Thyroid gland (tissue), 4 donors: ENCODE measurements around the gene MTF2. TPM values are rescaled to one million over a fixed set of nuclear protein-coding genes. Genes with fewer than 3 reads are reported as not detected.

Source experiments
- DNase-seq, 2 donors: peaks; one replicate each; pipeline ENCODE4 v3.0.0-alpha.2; 2019
- H3K27ac ChIP-seq, 3 donors: fragments of 200-600 bp; sonication (generic); 1 replicate in 2 of 3; 2 replicates in 1 of 3; pipeline ENCODE4 v1.5.1; 2016 to 2019; ENCODE audit warnings: mild to moderate bottlenecking in 1 of 3, moderate library complexity in 1 of 3
- H3K27me3 ChIP-seq: fragments of 200-600 bp; sonication (generic); one replicate; pipeline ENCODE4 v1.5.1; 2019
- H3K36me3 ChIP-seq, 2 donors: fragments of 200-600 bp; sonication (generic); one replicate each; pipeline ENCODE4 v1.5.1; 2016 to 2019
- H3K4me1 ChIP-seq, 2 donors: fragments of 200-600 bp; sonication (generic); one replicate each; pipeline ENCODE4 v1.5.1; 2017 to 2019
- H3K4me3 ChIP-seq, 3 donors: fragments of 200-600 bp; sonication (generic); replicated peaks in 1 of 3; 1 replicate in 2 of 3; 2 replicates in 1 of 3; pipeline ENCODE4 v1.5.1; 2016; ENCODE audit warnings: mild to moderate bottlenecking in 1 of 3
- H3K9me3 ChIP-seq: fragments of 200-600 bp; sonication (generic); one replicate; pipeline ENCODE4 v1.5.1; 2017
- POLR2A ChIP-seq, 2 donors: fragments of 450-650 bp; IDR thresholded peaks; one replicate each; pipeline ENCODE4 v1.6.1; 2017; ENCODE audit warnings: antibody characterized with exemption in 2 of 2, mild to moderate bottlenecking in 2 of 2, moderate library complexity in 1 of 2
- WGBS, 2 donors: methylation state at CpG; one replicate each; pipeline ENCODE4 v1.1.5; 2017; 5-methylcytosine and 5-hydroxymethylcytosine counted together
- intact Hi-C: fragments of 100-400 bp; cut with DNase I; formaldehyde crosslinking; loops from one replicate; pipeline ENCODE4 v1.15.1; 2023
- total RNA-seq, 4 donors: library from RNA; depleted of rRNA; stranded (reverse); fragments of >200 nt; gene quantifications; one replicate each; pipeline ENCODE4 v1.2.3, GENCODE V29; 2016
- TF ChIP-seq, protein P1 (sequence below), 6 experiments: fragments of 200-600 bp in 3 of 6; fragments of 450-650 bp in 3 of 6; sonication (generic) in 3 of 6; IDR thresholded peaks; one replicate each; pipeline ENCODE4 v1.5.1; 2016 to 2019; ENCODE audit warnings: antibody characterized with exemption in 6 of 6, mild to moderate bottlenecking in 2 of 6, inconsistent platforms in 1 of 6, moderate library complexity in 1 of 6

Gene MTF2
- total RNA-seq, 4 donors from 2014 or later: 29.2 to 59.8 (median 35.0) TPM

DNA sequence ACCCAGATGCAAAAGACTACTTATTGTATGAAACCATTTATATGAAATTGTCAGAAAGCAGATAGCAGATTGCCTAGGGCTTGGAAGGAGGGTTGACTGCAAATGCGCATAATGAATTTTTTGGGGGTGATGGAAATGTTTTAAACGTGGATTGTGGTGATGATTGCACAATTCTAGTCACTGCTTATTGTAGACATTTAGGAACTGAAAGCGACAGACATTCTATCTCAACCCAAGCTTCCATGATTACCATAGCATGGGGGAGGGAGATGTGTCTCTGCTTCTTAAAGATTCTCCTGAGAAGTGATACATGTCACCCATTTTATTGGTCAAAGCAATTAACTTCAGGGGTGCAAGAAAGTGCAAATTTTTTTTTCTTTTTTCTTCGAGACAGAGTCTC lies 2.8 kb upstream of the MTF2 start:
- H3K27ac ChIP-seq: no peak overlapping the region
- no peak for DNase-seq
- no peaks in the 10 kb centered on the region for H3K9me3 ChIP-seq
- 92 to 93% methylated on average over 4 of the region's 4 CpGs for WGBS, 2 donors
- no peaks in the 10 kb centered on the region for H3K36me3 ChIP-seq
- intact Hi-C loops: no loop called here
- H3K27me3 ChIP-seq: no peaks in the 10 kb centered on the region
- H3K4me3 ChIP-seq: no peak overlapping the region
- TF ChIP-seq, protein P1, sequence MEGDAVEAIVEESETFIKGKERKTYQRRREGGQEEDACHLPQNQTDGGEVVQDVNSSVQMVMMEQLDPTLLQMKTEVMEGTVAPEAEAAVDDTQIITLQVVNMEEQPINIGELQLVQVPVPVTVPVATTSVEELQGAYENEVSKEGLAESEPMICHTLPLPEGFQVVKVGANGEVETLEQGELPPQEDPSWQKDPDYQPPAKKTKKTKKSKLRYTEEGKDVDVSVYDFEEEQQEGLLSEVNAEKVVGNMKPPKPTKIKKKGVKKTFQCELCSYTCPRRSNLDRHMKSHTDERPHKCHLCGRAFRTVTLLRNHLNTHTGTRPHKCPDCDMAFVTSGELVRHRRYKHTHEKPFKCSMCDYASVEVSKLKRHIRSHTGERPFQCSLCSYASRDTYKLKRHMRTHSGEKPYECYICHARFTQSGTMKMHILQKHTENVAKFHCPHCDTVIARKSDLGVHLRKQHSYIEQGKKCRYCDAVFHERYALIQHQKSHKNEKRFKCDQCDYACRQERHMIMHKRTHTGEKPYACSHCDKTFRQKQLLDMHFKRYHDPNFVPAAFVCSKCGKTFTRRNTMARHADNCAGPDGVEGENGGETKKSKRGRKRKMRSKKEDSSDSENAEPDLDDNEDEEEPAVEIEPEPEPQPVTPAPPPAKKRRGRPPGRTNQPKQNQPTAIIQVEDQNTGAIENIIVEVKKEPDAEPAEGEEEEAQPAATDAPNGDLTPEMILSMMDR (IDR thresholded peaks at IDR 0.05): no peak
- no peak for TF ChIP-seq POLR2A (IDR thresholded peaks at IDR 0.05)
- H3K4me1 ChIP-seq: peaks cover 4 to 9% of the 10 kb centered on the region in 2 donors

DNA sequence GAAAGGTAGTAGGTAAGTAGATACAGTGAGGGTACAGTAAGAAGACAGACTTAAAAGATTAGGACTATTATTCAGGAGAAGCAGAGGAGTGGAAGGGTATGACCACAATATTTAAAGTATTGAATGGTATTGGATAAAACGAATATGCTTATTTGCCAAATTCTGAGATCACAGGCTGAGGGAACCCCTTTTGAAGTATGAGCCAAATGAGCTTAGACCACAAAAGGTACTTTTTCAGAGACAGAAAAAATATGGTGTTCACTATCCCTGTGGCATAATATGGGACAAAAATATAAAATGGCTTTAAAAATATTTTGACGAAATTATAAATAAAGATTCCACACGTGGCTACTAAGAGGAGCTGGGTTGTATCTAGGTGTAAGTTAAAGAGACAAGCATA lies 880 bp upstream of the MTF2 start:
- Histone ChIP-seq H3K9me3 (no peaks in the 10 kb centered on the region), H3K4me3 (no peak overlapping the region), H3K4me1 (peaks cover 10 to 17% of the 10 kb centered on the region in 2 donors), H3K27me3 (no peaks in the 10 kb centered on the region), H3K36me3 (no peaks in the 10 kb centered on the region), H3K27ac (peak overlapping the region in 1 of 3 donors; percentile 87)
- no peak for TF ChIP-seq POLR2A (IDR thresholded peaks at IDR 0.05)
- TF ChIP-seq, protein P1 (IDR thresholded peaks at IDR 0.05): no peak
- DNase-seq: no peak
- intact Hi-C loops: no loop called here
- 29 to 42% methylated on average over 3 of the region's 3 CpGs for WGBS, 2 donors

DNA sequence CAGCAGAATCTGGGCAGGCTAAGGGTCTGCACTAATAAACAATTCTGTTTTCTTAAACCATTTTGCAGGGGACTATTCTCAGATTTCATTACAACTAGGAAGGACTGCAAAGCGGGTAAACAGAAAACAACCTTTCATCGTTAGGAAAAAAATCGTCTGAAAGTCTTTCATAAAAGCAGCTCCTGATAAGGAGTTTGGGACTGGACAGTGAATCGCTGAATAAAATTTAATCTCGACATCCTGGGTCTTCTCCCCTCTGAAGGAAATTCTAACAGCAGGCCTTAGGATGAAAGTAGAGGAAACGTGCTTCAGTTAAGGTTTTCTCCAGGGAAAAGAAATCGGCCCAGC lies 471 bp upstream of the MTF2 start:
- no peak for TF ChIP-seq POLR2A (IDR thresholded peaks at IDR 0.05)
- TF ChIP-seq, protein P1 (IDR thresholded peaks at IDR 0.05): no peak
- Histone ChIP-seq H3K4me1 (peaks cover 10 to 17% of the 10 kb centered on the region in 2 donors), H3K27ac (peak overlapping the region; percentile 76 to 87 (median 81)), H3K4me3 (peak overlapping the region; percentile 85 to 95 (median 91)), H3K9me3 (no peaks in the 10 kb centered on the region), H3K27me3 (no peaks in the 10 kb centered on the region), H3K36me3 (no peaks in the 10 kb centered on the region)
- 3% methylated on average over 7 of the region's 7 CpGs for WGBS, 2 donors
- intact Hi-C loops: no loop called here
- no peak for DNase-seq

DNA sequence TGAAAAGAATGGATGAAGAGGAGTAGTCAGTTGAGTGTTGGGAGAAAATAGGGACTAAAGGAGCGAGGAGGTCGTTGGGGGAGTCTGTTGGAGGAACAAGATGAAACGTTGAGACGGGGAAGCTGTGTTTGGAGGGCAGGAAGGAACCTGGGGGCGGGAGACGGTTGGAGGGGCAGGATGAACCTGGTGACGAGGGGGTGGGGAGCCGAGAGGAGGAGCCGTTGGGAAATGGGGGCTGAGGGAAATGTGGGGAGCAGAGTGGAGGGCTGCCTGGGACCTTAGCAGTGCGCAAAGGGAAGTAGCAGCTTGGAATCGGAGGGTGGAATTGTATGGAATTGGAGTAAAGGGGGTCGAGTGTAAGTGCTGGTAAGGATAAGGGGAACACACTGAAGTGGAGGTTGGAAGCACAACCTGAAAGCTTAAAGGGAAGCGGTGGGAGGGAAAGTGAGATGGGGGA lies 630 bp downstream of the MTF2 start:
- peak overlapping the region; percentile 85 to 95 (median 91) for H3K4me3 ChIP-seq
- peak; percentile 25 to 30 for DNase-seq

DNA sequence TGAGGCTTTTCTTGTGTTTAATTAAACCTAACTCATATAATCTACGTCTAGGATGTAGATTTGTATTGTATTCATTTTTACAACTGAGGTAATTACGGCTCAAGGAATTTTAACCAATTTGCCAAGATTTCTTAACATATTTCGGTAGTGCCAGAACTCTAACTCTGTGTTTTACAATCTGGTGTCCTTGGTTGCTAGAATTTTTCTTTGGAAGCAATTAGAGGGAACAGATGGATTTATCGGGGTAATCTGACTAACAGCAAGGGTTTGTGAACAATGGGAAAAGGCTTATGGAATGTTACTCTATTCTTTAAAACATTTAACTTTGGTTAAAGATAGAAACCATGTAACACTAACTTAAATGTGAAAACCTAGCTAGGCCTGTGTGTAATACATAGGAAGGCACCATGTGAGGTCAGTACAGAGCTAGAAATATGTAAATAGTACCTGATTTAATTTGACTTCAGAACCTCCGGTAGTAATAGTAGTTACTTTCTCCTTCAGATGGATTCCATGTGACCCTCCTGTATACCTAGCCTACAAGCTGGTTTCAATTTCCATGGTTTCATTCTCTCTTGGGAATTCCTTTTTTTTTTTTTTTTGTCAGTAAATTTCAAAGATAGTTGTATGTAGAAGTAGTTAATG lies 1.2 kb downstream of the MTF2 start:
- 0 to 1% methylated on average over 5 of the region's 5 CpGs for WGBS, 2 donors
- DNase-seq: no peak
- no peak for TF ChIP-seq POLR2A (IDR thresholded peaks at IDR 0.05)
- TF ChIP-seq, protein P1 (IDR thresholded peaks at IDR 0.05): peak in 3 of 6 experiments; percentile 34 to 42 (median 36)
- H3K9me3 ChIP-seq: no peaks in the 10 kb centered on the region
- peak overlapping the region in 2 of 3 donors; percentile 81 to 87 for H3K27ac ChIP-seq
- intact Hi-C loops: no loop called here
- H3K27me3 ChIP-seq: no peaks in the 10 kb centered on the region
- peak overlapping the region; percentile 85 to 95 (median 91) for H3K4me3 ChIP-seq
- no peaks in the 10 kb centered on the region for H3K36me3 ChIP-seq
- H3K4me1 ChIP-seq: peaks cover 10 to 17% of the 10 kb centered on the region in 2 donors

More for the DNA sequence above, 630 bp downstream of the MTF2 start:
- TF ChIP-seq, protein P1 (IDR thresholded peaks at IDR 0.05): no peak
- TF ChIP-seq POLR2A (IDR thresholded peaks at IDR 0.05): no peak
- Histone ChIP-seq H3K27me3 (no peaks in the 10 kb centered on the region), H3K36me3 (no peaks in the 10 kb centered on the region), H3K27ac (peak overlapping the region; percentile 76 to 87 (median 81)), H3K9me3 (no peaks in the 10 kb centered on the region), H3K4me1 (peaks cover 10 to 17% of the 10 kb centered on the region in 2 donors)
- WGBS, 2 donors: 1% methylated on average over 13 of the region's 13 CpGs
- intact Hi-C loops: no loop called here
